Smooth muscle cell (in vitro differentiated cells): ENCODE results near the gene ADAMTS2. TPM values are rescaled to one million over a fixed set of nuclear protein-coding genes. Genes with fewer than 3 reads are reported as not detected.

Experiments
- DNase-seq: peaks from one replicate; lab custom pipeline; 2025; ENCODE audit not compliant: unreplicated experiment; lab: John Stamatoyannopoulos, UW
- H2AFZ ChIP-seq: fragments of 200-600 bp; sonication (generic); 2 replicates; pipeline ENCODE4 v1.6.0; 2016; ENCODE audit warnings: antibody characterized with exemption, low read depth, mild to moderate bottlenecking
- H3F3A ChIP-seq: fragments of 200-600 bp; sonication (generic); 2 replicates; pipeline ENCODE4 v1.6.0; 2017; ENCODE audit warnings: antibody characterized with exemption, low read depth
- H3K27ac ChIP-seq: fragments of 200-600 bp; sonication (generic); 2 replicates; pipeline ENCODE4 v1.5.1; 2016; ENCODE audit warnings: low read depth, mild to moderate bottlenecking
- H3K27me3 ChIP-seq: fragments of 200-600 bp; sonication (generic); 2 replicates; pipeline ENCODE4 v1.6.1; 2016; ENCODE audit warnings: low read depth, mild to moderate bottlenecking
- H3K36me3 ChIP-seq: fragments of 200-600 bp; sonication (generic); 2 replicates; pipeline ENCODE4 v1.5.1; 2016; ENCODE audit warnings: low read depth
- H3K4me1 ChIP-seq: fragments of 200-600 bp; sonication (generic); 2 replicates; pipeline ENCODE4 v1.5.1; 2016; ENCODE audit warnings: low read depth
- H3K4me2 ChIP-seq: fragments of 200-600 bp; sonication (generic); 2 replicates; pipeline ENCODE4 v1.6.0; 2016; ENCODE audit warnings: mild to moderate bottlenecking
- H3K4me3 ChIP-seq: fragments of 200-600 bp; sonication (generic); 2 replicates; pipeline ENCODE4 v1.5.1; 2016; ENCODE audit warnings: mild to moderate bottlenecking
- H3K79me2 ChIP-seq: fragments of 200-600 bp; sonication (generic); 2 replicates; pipeline ENCODE4 v1.6.0; 2016; ENCODE audit warnings: low read depth, mild to moderate bottlenecking
- H3K9ac ChIP-seq: fragments of 200-600 bp; sonication (generic); 2 replicates; pipeline ENCODE4 v1.6.0; 2016; ENCODE audit warnings: low read depth
- H3K9me3 ChIP-seq: fragments of 200-600 bp; sonication (generic); replicated peaks from 2 replicates; pipeline ENCODE4 v1.5.1; 2016; ENCODE audit warnings: low read depth
- H4K20me1 ChIP-seq: fragments of 200-600 bp; sonication (generic); 2 replicates; pipeline ENCODE4 v1.6.0; 2016; ENCODE audit warnings: low read depth
- WGBS: methylation state at CpG from one replicate; pipeline ENCODE4 v1.1.7; 2016; ENCODE audit warnings: low lambda C conversion rate; 5-methylcytosine and 5-hydroxymethylcytosine counted together
- polyA plus RNA-seq: library from polyadenylated mRNA; unstranded; fragments of >200 nt; fragmentation: Nextera tagmentation; extraction: Ambion mirVana; gene quantifications from 2 replicates; pipeline ENCODE4 v1.2.1, GENCODE V29; 2016
- total RNA-seq: library from RNA; depleted of rRNA; stranded (reverse); fragments of >200 nt; gene quantifications from 2 replicates; pipeline ENCODE4 v1.2.3, GENCODE V29; 2014
- TF ChIP-seq, protein P1 (sequence below): fragments of 200-600 bp; sonication (generic); IDR thresholded peaks from 2 replicates; pipeline ENCODE4 v1.5.1; 2017; ENCODE audit warnings: borderline replicate concordance, mild to moderate bottlenecking, antibody characterized with exemption; ENCODE audit not compliant: insufficient read depth, poor library complexity, severe bottlenecking

The ADAMTS2 gene
- total and polyA plus RNA-seq, 2 experiments from 2014 or later, result 22.8 to 37.5 TPM

GRCh38 chr5:179224741-179225140 is 120.5 kb downstream of the ADAMTS2 start:
- WGBS, result 98% methylated on average over 9 of the region's 10 CpGs
- TF ChIP-seq, protein P1, sequence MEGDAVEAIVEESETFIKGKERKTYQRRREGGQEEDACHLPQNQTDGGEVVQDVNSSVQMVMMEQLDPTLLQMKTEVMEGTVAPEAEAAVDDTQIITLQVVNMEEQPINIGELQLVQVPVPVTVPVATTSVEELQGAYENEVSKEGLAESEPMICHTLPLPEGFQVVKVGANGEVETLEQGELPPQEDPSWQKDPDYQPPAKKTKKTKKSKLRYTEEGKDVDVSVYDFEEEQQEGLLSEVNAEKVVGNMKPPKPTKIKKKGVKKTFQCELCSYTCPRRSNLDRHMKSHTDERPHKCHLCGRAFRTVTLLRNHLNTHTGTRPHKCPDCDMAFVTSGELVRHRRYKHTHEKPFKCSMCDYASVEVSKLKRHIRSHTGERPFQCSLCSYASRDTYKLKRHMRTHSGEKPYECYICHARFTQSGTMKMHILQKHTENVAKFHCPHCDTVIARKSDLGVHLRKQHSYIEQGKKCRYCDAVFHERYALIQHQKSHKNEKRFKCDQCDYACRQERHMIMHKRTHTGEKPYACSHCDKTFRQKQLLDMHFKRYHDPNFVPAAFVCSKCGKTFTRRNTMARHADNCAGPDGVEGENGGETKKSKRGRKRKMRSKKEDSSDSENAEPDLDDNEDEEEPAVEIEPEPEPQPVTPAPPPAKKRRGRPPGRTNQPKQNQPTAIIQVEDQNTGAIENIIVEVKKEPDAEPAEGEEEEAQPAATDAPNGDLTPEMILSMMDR, result no peak
- H3K9ac ChIP-seq, result no peak overlapping the region
- peaks cover 11% of the 10 kb centered on the region for H3K4me1 ChIP-seq
- no peaks in the 10 kb centered on the region for H3K27me3 ChIP-seq
- no peaks in the 10 kb centered on the region for H3F3A ChIP-seq
- DNase-seq, result no peak
- no peak overlapping the region for H2AFZ ChIP-seq
- H4K20me1 ChIP-seq, result peaks cover 6% of the 10 kb centered on the region
- H3K4me3 ChIP-seq, result no peak overlapping the region
- H3K36me3 ChIP-seq, result no peaks in the 10 kb centered on the region
- no peak overlapping the region for H3K27ac ChIP-seq
- H3K79me2 ChIP-seq, result no peaks in the 10 kb centered on the region
- no peaks in the 10 kb centered on the region for H3K9me3 ChIP-seq
- no peak overlapping the region for H3K4me2 ChIP-seq

DNA sequence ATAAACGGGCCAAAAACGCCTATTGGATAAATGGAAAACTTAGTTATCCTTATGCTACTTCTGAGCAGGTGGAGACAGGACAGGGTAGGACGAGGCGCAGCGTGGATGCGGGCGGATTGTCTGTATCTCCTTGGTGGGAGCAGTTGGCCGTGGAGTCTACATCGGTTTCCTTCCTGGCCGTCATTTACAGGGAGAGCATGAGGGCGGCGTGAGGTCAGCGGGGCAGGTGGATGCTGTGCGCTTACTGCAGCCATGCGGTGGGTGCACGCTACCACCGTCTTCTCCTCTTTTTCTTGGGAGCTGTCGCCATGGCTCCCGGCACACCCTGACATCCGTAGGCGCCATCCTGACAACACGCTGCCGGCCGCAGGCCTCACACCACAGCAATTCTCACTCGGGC is 121.3 kb downstream of the ADAMTS2 start:
- Histone ChIP-seq H3K9ac (no peak overlapping the region), H3K4me3 (no peak overlapping the region), H2AFZ (no peak overlapping the region), H3K27me3 (no peaks in the 10 kb centered on the region), H3K9me3 (no peaks in the 10 kb centered on the region), H3K4me2 (no peak overlapping the region), H4K20me1 (peaks cover 6% of the 10 kb centered on the region), H3K27ac (no peak overlapping the region), H3K4me1 (peaks cover 11% of the 10 kb centered on the region), H3K79me2 (no peaks in the 10 kb centered on the region), H3F3A (no peaks in the 10 kb centered on the region), H3K36me3 (no peaks in the 10 kb centered on the region)
- WGBS, result 98% methylated on average over 25 of the region's 25 CpGs
- DNase-seq, result no peak
- TF ChIP-seq, protein P1, result no peak

- no peaks in the 10 kb centered on the region for H3K27me3 ChIP-seq
- TF ChIP-seq, protein P1, result no peak
- no peaks in the 10 kb centered on the region for H3F3A ChIP-seq
- H3K4me3 ChIP-seq, result no peak overlapping the region
- no peaks in the 10 kb centered on the region for H3K36me3 ChIP-seq
- no peak overlapping the region for H3K9ac ChIP-seq
- H3K27ac ChIP-seq, result no peak overlapping the region
- peaks cover 11% of the 10 kb centered on the region for H3K4me1 ChIP-seq
- no peaks in the 10 kb centered on the region for H3K79me2 ChIP-seq
- peaks cover 5% of the 10 kb centered on the region for H4K20me1 ChIP-seq
- H3K4me2 ChIP-seq, result no peak overlapping the region
- no peak overlapping the region for H2AFZ ChIP-seq
- H3K9me3 ChIP-seq, result no peaks in the 10 kb centered on the region
- WGBS, result 85% methylated on average over 14 of the region's 14 CpGs
- no peak for DNase-seq
These were observed 121.7 kb downstream of the ADAMTS2 start for GRCh38 chr5:179223528-179223927.

DNA sequence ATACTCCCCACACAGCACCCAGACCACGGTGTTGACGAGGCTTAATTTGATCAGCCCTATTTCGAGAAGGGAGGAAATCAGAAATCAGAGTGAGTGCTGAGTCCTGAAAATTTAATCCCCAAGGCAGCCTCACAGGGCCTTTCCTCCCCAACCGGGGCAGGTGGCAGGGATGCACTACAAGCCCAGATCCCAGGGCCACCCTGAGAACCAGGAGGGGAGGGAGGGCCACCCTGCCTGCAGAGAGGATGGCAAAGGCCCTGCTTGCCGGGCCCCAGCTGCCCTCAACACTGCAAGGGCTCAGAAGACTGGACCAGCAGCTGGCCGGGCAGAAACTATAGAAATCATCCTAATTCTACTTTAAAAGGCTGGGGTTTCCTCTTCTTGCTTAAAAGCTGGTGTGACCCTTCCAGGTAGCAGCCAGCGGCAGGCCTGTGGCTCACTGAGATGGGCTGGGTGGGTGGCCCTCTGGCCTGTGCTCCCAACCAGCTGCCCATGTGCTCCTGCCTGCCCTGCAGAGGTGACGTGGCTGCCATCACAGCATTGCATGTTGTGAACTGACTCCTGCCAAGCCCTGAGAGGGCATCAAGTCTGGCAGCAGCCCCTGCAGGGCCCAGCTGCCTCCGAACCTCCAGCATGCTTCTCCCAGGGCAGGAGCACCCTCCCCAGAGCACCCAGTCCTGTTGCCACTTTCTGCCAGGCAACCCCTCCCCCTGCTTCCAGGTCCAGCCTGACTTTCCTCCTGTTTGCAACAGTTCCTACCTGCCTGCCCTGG is 122.8 kb downstream of the ADAMTS2 start:
- WGBS, result 94% methylated on average over 9 of the region's 9 CpGs
- Histone ChIP-seq H3K9me3 (no peaks in the 10 kb centered on the region), H3K9ac (no peak overlapping the region), H3F3A (no peaks in the 10 kb centered on the region), H2AFZ (no peak overlapping the region), H3K79me2 (no peaks in the 10 kb centered on the region), H3K36me3 (no peaks in the 10 kb centered on the region), H3K27ac (no peak overlapping the region), H4K20me1 (no peaks in the 10 kb centered on the region), H3K4me1 (peaks cover 3% of the 10 kb centered on the region), H3K4me2 (no peak overlapping the region), H3K4me3 (no peak overlapping the region), H3K27me3 (no peaks in the 10 kb centered on the region)
- TF ChIP-seq, protein P1, result no peak
- DNase-seq, result no peak
